WTC11 (cell line): ENCODE results near the gene MLLT1. TPM values are rescaled to one million over a fixed set of nuclear protein-coding genes. Genes with fewer than 3 reads are reported as not detected.

ENCODE experiments used
- ATAC-seq: fragments of 200-7000 bp; cut with Tn5 transposase; 2 replicates; pipeline ENCODE4 v1.10.0; 2021; ENCODE audit warnings: mild to moderate bottlenecking, moderate library complexity
- CTCF ChIA-PET: fragments of 300-600 bp; sonication (Branson Sonifier 250); formaldehyde crosslinking; loops from one replicate; lab custom pipeline; 2021; ENCODE audit warnings: antibody characterized with exemption; lab: Charles Lee
- POLR2A ChIA-PET: fragments of 350-600 bp; sonication (Branson Sonifier 250); formaldehyde crosslinking; loops from one replicate; lab custom pipeline; 2021; ENCODE audit warnings: antibody characterized with exemption; lab: Charles Lee
- DNase-seq: peaks from one replicate; pipeline ENCODE4 v3.0.0; 2021; ENCODE audit warnings: low spot score
- H3K27ac Mint-ChIP-seq: 2 replicates; pipeline ENCODE4 v1.8.0; 2021; ENCODE audit warnings: mixed read lengths
- H3K27me3 Mint-ChIP-seq: 2 replicates; pipeline ENCODE4 v1.8.0; 2021; ENCODE audit warnings: low read depth, mild to moderate bottlenecking, moderate library complexity, mixed read lengths
- H3K36me3 Mint-ChIP-seq: 2 replicates; pipeline ENCODE4 v1.8.0; 2021; ENCODE audit warnings: mixed read lengths
- H3K4me1 Mint-ChIP-seq: 2 replicates; pipeline ENCODE4 v1.8.0; 2022; ENCODE audit warnings: mixed read lengths
- H3K4me3 Mint-ChIP-seq: 2 replicates; pipeline ENCODE4 v1.8.0; 2021; ENCODE audit warnings: mild to moderate bottlenecking, moderate library complexity, mixed read lengths
- H3K9me3 Mint-ChIP-seq: 2 replicates; pipeline ENCODE4 v1.8.0; 2021; ENCODE audit warnings: mixed read lengths
- ELF4 ChIP-seq: sonication (generic); formaldehyde crosslinking; IDR thresholded peaks from 2 replicates; pipeline ENCODE4 v1.8.1; 2022; ENCODE audit warnings: low read depth, mild to moderate bottlenecking, moderate library complexity, missing genetic modification reagents
- EMX1 ChIP-seq: fragments of 250-450 bp; sonication (Bioruptor Pico); IDR thresholded peaks from 2 replicates; pipeline ENCODE4 v1.8.0; 2021; ENCODE audit warnings: mild to moderate bottlenecking
- HMGA2 ChIP-seq: fragments of 250-450 bp; sonication (Bioruptor Pico); IDR thresholded peaks from 2 replicates; pipeline ENCODE4 v1.4.0; 2021; ENCODE audit warnings: mild to moderate bottlenecking, moderate library complexity
- JUN ChIP-seq: sonication (generic); formaldehyde crosslinking; IDR thresholded peaks from 2 replicates; pipeline ENCODE4 v1.8.0; 2023; ENCODE audit warnings: mild to moderate bottlenecking, missing genetic modification reagents
- NR1H2 ChIP-seq: sonication (generic); formaldehyde crosslinking; IDR thresholded peaks from 2 replicates; pipeline ENCODE4 v1.9.0; 2021; ENCODE audit warnings: mild to moderate bottlenecking, moderate library complexity, missing genetic modification reagents
- NR2C2 ChIP-seq: sonication (generic); formaldehyde crosslinking; IDR thresholded peaks from 2 replicates; pipeline ENCODE4 v1.8.0; 2022; ENCODE audit warnings: mild to moderate bottlenecking, missing genetic modification reagents
- NR3C1 ChIP-seq: sonication (generic); formaldehyde crosslinking; conservative IDR thresholded peaks from 2 replicates; pipeline ENCODE4 v1.8.1; 2023; ENCODE audit warnings: low read depth, mild to moderate bottlenecking, missing genetic modification reagents
- TCF7 ChIP-seq: sonication (generic); formaldehyde crosslinking; IDR thresholded peaks from 2 replicates; pipeline ENCODE4 v1.8.0; 2022; ENCODE audit warnings: mild to moderate bottlenecking, low read depth, missing genetic modification reagents, moderate library complexity
- TEAD4 ChIP-seq: sonication (generic); formaldehyde crosslinking; IDR thresholded peaks from 2 replicates; pipeline ENCODE4 v1.8.0; 2022; ENCODE audit warnings: mild to moderate bottlenecking, missing genetic modification reagents
- TP53 ChIP-seq: sonication (generic); formaldehyde crosslinking; IDR thresholded peaks from 2 replicates; pipeline ENCODE4 v1.8.1; 2023; ENCODE audit warnings: mild to moderate bottlenecking, missing genetic modification reagents
- ZNF121 ChIP-seq: sonication (generic); formaldehyde crosslinking; IDR thresholded peaks from 2 replicates; pipeline ENCODE4 v1.8.0; 2023; ENCODE audit warnings: missing genetic modification reagents
- ZNF138 ChIP-seq: sonication (generic); formaldehyde crosslinking; conservative IDR thresholded peaks from 2 replicates; pipeline ENCODE4 v1.8.1; 2022; ENCODE audit warnings: mild to moderate bottlenecking, moderate library complexity, missing genetic modification reagents
- ZNF317 ChIP-seq: sonication (generic); formaldehyde crosslinking; IDR thresholded peaks from 2 replicates; pipeline ENCODE4 v1.8.1; 2023; ENCODE audit warnings: low read depth, mild to moderate bottlenecking, moderate library complexity, missing genetic modification reagents, borderline replicate concordance
- ZNF423 ChIP-seq: fragments of 250-450 bp; sonication (Bioruptor Pico); IDR thresholded peaks from 2 replicates; pipeline ENCODE4 v2.1.2; 2022; ENCODE audit warnings: mild to moderate bottlenecking, moderate library complexity
- ZNF671 ChIP-seq: fragments of 250-450 bp; sonication (Bioruptor Pico); IDR thresholded peaks from 2 replicates; pipeline ENCODE4 v1.8.0; 2021; ENCODE audit warnings: mild to moderate bottlenecking
- total RNA-seq: library from RNA; stranded (reverse); gene quantifications from 3 replicates; pipeline ENCODE4 v1.2.3, GENCODE V29; 2021
- TF ChIP-seq, protein P1 (sequence below): sonication (generic); formaldehyde crosslinking; IDR thresholded peaks from 2 replicates; pipeline ENCODE4 v1.8.1; 2022; ENCODE audit warnings: mild to moderate bottlenecking, missing genetic modification reagents, moderate library complexity, borderline replicate concordance
- TF ChIP-seq, protein P2 (sequence below): sonication (generic); formaldehyde crosslinking; IDR thresholded peaks from 2 replicates; pipeline ENCODE4 v1.8.0; 2022; ENCODE audit warnings: mild to moderate bottlenecking, missing genetic modification reagents
- TF ChIP-seq, protein P3 (sequence below): sonication (generic); formaldehyde crosslinking; IDR thresholded peaks from 2 replicates; pipeline ENCODE4 v1.8.0; 2023; ENCODE audit warnings: mild to moderate bottlenecking, missing genetic modification reagents
- TF ChIP-seq, protein P4 (sequence below): fragments of 250-450 bp; sonication (Bioruptor Pico); IDR thresholded peaks from 2 replicates; pipeline ENCODE4 v1.8.0; 2021; ENCODE audit warnings: mild to moderate bottlenecking
- TF ChIP-seq, protein P5 (sequence below): sonication (generic); formaldehyde crosslinking; IDR thresholded peaks from 2 replicates; pipeline ENCODE4 v1.8.0; 2022; ENCODE audit warnings: mild to moderate bottlenecking, missing genetic modification reagents

The MLLT1 gene
- total RNA-seq, 1 experiment from 2014 or later = 58.2 TPM

DNA sequence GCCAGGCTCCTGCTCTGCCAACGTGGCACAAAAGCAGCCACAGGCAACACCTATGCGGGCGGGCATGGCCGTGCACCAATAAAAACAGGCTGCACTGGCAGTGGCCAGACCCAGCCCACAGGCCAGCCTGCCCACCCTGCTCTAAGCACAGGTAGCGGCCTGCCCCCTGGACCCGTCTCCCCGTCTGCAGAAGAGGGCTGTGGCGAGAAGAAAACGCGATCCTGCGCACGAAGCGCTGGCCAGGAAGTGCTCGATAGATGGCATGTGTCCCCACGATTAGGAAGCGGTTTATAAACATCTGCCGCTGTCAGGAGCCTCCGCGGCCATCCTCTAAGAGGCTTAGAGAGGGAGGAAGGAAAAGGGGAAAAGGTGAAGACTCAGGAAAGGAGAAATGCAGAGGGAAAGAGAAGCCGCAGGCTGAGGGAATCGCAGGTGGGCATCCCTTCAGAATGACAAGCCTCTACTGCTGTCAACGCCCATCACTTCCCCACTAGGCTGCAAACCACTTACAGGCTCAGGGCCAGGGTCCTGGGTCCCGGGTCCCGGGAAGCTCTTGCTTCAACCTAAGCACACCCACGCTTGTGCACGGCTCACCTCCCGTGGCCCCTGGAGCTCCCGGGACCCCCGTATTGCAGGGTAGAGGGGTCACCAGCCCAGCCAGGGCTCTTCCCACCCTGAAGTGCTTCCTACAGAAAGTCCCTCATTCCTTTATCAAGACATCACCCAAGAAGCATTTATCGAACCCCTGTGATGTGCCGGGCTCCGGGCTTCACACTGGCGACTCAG, 10.5 kb downstream of the MLLT1 start:
- 0 out of 2 replicates have a peak overlapping the region, but pooled peaks have one; percentile 15 for H3K27ac Mint-ChIP-seq
- POLR2A ChIA-PET = no interaction called here
- ATAC-seq (no peak), DNase-seq (no peak)
- no peaks in the 10 kb centered on the region for H3K27me3 Mint-ChIP-seq
- peaks cover 40% of the 10 kb centered on the region for H3K4me1 Mint-ChIP-seq
- TF ChIP-seq NR3C1 (CRISPR knock-in tag) (no peak), ZNF138 (CRISPR knock-in tag) (no peak), JUN (CRISPR knock-in tag) (no peak), ZNF317 (no peak)
- no peak overlapping the region for H3K4me3 Mint-ChIP-seq
- H3K36me3 Mint-ChIP-seq = peaks cover 41% of the 10 kb centered on the region
- H3K9me3 Mint-ChIP-seq = no peaks in the 10 kb centered on the region
- CTCF ChIA-PET = interaction anchor here (3.3 to 3.8 kb wide), 2 partner anchors 9 to 51 kb away, joined by 36 to 39 read pairs; no protein-coding TSS in a partner anchor

DNA sequence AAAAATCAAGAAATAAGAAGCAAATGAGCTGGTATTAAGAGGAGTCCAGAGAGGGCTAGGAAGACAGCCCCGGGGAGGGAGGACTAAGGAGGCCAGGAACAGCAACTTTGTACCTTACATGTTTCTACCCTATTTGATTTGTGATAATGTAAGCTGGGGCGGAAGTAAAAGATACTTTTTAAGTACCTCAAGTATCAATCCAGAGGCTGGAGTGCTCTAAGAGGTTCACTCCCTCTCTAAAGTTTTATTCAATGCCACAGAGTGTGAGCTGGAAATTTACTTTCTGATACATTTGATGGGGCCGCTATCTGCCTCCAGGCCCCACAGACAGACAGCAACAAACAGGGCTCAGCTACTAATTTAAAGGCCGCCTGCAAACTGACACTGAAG, 11.4 kb downstream of the MLLT1 start:
- Mint-ChIP-seq H3K4me3 (no peak overlapping the region), H3K27me3 (no peaks in the 10 kb centered on the region), H3K4me1 (peaks cover 39% of the 10 kb centered on the region), H3K27ac (peak overlapping the region; percentile 57; the same call in 1 of the 2 replicates), H3K9me3 (no peaks in the 10 kb centered on the region), H3K36me3 (peaks cover 43% of the 10 kb centered on the region)
- POLR2A ChIA-PET = no interaction called here
- TF ChIP-seq TCF7 (CRISPR knock-in tag) (no peak), HMGA2 (CRISPR knock-in tag) (no peak), EMX1 (CRISPR knock-in tag) (no peak), ZNF671 (no peak), ELF4 (no peak), TEAD4 (no peak), ZNF423 (CRISPR knock-in tag) (no peak), ZNF121 (CRISPR knock-in tag) (no peak), NR1H2 (no peak), TP53 (CRISPR knock-in tag) (no peak)
- TF ChIP-seq, protein P1, sequence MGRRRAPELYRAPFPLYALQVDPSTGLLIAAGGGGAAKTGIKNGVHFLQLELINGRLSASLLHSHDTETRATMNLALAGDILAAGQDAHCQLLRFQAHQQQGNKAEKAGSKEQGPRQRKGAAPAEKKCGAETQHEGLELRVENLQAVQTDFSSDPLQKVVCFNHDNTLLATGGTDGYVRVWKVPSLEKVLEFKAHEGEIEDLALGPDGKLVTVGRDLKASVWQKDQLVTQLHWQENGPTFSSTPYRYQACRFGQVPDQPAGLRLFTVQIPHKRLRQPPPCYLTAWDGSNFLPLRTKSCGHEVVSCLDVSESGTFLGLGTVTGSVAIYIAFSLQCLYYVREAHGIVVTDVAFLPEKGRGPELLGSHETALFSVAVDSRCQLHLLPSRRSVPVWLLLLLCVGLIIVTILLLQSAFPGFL (CRISPR knock-in tag) = no peak
- TF ChIP-seq, protein P2, sequence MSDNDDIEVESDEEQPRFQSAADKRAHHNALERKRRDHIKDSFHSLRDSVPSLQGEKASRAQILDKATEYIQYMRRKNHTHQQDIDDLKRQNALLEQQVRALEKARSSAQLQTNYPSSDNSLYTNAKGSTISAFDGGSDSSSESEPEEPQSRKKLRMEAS = no peak
- no peak for DNase-seq
- CTCF ChIA-PET = no interaction called here
- no peak for ATAC-seq

DNA sequence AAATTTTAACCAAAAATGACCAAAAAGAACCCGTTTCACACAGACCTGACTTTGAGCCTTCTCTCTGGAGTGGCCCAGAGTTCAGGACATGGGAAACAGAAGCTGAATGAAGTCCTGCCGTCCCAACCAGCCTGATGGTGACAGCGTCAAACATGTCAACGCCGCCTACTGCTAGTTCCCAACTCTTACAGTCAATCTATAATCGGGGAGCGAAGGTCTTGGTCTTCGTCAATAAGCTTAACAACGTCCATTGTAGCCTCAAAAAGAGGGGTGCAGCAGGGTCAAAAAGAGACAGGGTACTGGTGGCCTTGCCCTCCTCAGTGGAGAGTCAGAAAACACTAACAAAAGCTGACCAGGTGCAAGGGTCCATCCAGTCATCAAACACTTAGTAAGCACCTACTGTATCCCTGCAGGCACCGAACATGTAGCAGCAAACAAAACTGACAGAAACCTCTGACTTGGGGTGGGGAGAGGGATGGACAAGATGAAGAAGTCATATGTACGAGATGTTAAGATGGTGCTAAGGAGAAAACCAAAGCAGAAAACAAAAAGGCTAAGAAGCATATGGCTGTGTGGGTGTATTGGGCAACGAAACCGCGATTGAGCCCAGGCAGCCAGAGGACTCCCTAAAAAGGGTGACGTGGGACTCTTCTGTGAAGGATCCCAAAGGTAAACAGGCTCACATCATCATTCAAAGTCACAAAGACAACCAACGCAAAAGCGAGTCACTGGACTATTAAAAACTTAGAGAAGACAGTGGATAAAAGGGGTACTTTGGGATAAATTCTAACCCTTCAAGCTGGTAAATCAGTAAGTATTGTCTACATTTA, 12.0 kb downstream of the MLLT1 start:
- TF ChIP-seq, protein P2 = no peak
- TF ChIP-seq, protein P3, sequence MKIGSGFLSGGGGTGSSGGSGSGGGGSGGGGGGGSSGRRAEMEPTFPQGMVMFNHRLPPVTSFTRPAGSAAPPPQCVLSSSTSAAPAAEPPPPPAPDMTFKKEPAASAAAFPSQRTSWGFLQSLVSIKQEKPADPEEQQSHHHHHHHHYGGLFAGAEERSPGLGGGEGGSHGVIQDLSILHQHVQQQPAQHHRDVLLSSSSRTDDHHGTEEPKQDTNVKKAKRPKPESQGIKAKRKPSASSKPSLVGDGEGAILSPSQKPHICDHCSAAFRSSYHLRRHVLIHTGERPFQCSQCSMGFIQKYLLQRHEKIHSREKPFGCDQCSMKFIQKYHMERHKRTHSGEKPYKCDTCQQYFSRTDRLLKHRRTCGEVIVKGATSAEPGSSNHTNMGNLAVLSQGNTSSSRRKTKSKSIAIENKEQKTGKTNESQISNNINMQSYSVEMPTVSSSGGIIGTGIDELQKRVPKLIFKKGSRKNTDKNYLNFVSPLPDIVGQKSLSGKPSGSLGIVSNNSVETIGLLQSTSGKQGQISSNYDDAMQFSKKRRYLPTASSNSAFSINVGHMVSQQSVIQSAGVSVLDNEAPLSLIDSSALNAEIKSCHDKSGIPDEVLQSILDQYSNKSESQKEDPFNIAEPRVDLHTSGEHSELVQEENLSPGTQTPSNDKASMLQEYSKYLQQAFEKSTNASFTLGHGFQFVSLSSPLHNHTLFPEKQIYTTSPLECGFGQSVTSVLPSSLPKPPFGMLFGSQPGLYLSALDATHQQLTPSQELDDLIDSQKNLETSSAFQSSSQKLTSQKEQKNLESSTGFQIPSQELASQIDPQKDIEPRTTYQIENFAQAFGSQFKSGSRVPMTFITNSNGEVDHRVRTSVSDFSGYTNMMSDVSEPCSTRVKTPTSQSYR (CRISPR knock-in tag) = no peak
- TF ChIP-seq, protein P4, sequence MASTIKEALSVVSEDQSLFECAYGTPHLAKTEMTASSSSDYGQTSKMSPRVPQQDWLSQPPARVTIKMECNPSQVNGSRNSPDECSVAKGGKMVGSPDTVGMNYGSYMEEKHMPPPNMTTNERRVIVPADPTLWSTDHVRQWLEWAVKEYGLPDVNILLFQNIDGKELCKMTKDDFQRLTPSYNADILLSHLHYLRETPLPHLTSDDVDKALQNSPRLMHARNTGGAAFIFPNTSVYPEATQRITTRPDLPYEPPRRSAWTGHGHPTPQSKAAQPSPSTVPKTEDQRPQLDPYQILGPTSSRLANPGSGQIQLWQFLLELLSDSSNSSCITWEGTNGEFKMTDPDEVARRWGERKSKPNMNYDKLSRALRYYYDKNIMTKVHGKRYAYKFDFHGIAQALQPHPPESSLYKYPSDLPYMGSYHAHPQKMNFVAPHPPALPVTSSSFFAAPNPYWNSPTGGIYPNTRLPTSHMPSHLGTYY (CRISPR knock-in tag) = no peak
- TF ChIP-seq, protein P5, sequence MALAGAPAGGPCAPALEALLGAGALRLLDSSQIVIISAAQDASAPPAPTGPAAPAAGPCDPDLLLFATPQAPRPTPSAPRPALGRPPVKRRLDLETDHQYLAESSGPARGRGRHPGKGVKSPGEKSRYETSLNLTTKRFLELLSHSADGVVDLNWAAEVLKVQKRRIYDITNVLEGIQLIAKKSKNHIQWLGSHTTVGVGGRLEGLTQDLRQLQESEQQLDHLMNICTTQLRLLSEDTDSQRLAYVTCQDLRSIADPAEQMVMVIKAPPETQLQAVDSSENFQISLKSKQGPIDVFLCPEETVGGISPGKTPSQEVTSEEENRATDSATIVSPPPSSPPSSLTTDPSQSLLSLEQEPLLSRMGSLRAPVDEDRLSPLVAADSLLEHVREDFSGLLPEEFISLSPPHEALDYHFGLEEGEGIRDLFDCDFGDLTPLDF (CRISPR knock-in tag) = no peak
- TF ChIP-seq NR2C2 (CRISPR knock-in tag) = no peak
- H3K36me3 Mint-ChIP-seq = peaks cover 46% of the 10 kb centered on the region
- no peak overlapping the region for H3K4me3 Mint-ChIP-seq
- no peak for DNase-seq
- peaks cover 35% of the 10 kb centered on the region for H3K4me1 Mint-ChIP-seq
- ChIA-PET CTCF (no interaction called here), POLR2A (no interaction called here)
- no peaks in the 10 kb centered on the region for H3K27me3 Mint-ChIP-seq
- H3K27ac Mint-ChIP-seq = peak overlapping the region; percentile 57; the same call in 1 of the 2 replicates
- ATAC-seq = no peak
- no peaks in the 10 kb centered on the region for H3K9me3 Mint-ChIP-seq
